Endothelial cell (in vitro differentiated cells): Measurements from ENCODE around the gene MRPL37. TPM values are rescaled to one million over a fixed set of nuclear protein-coding genes. Genes with fewer than 3 reads are reported as not detected.
"Not testable (repeated sequence)": the region's sequence is repeated elsewhere in the genome, so short reads cannot be mapped to it uniquely, and the experiment has no call there.

Experiments used
- DNase-seq: peaks from one replicate; pipeline ENCODE4 v3.0.0; 2021; ENCODE audit warnings: low spot score
- H3K27ac Mint-ChIP-seq: one replicate; pipeline ENCODE4 v1.8.0; 2021; ENCODE audit warnings: mixed read lengths, inconsistent platforms; ENCODE audit not compliant: unreplicated experiment
- H3K27me3 Mint-ChIP-seq: one replicate; pipeline ENCODE4 v1.8.0; 2021; ENCODE audit warnings: mild to moderate bottlenecking, moderate library complexity, mixed read lengths, inconsistent platforms; ENCODE audit not compliant: unreplicated experiment
- H3K36me3 Mint-ChIP-seq: one replicate; pipeline ENCODE4 v1.8.0; 2021; ENCODE audit warnings: mild to moderate bottlenecking, low read depth, mixed read lengths, inconsistent platforms; ENCODE audit not compliant: unreplicated experiment
- H3K4me1 Mint-ChIP-seq: one replicate; pipeline ENCODE4 v1.8.0; 2021; ENCODE audit warnings: mild to moderate bottlenecking, mixed read lengths, inconsistent platforms; ENCODE audit not compliant: unreplicated experiment
- H3K4me3 Mint-ChIP-seq: one replicate; pipeline ENCODE4 v1.8.0; 2021; ENCODE audit warnings: mild to moderate bottlenecking, mixed read lengths, inconsistent platforms; ENCODE audit not compliant: unreplicated experiment
- H3K9me3 Mint-ChIP-seq: one replicate; pipeline ENCODE4 v1.8.0; 2021; ENCODE audit warnings: mixed read lengths, inconsistent platforms; ENCODE audit not compliant: unreplicated experiment
- total RNA-seq: library from RNA; stranded (reverse); fragmentation: NEBNext Ultra II Directional; extraction: Animal tissue kit (Norgen Biotek cat#: 25700); gene quantifications from one replicate; pipeline ENCODE4 v1.2.1, GENCODE V29; 2021; ENCODE audit not compliant: unreplicated experiment
- TF ChIP-seq, protein P1 (sequence below): fragments of 200-600 bp; sonication (generic); IDR thresholded peaks from one replicate; pipeline ENCODE4 v1.5.0; 2021; ENCODE audit warnings: antibody characterized with exemption; ENCODE audit not compliant: unreplicated experiment

Gene MRPL37
- total RNA-seq, 1 donor from 2014 or later, result 63.1 TPM

DNA sequence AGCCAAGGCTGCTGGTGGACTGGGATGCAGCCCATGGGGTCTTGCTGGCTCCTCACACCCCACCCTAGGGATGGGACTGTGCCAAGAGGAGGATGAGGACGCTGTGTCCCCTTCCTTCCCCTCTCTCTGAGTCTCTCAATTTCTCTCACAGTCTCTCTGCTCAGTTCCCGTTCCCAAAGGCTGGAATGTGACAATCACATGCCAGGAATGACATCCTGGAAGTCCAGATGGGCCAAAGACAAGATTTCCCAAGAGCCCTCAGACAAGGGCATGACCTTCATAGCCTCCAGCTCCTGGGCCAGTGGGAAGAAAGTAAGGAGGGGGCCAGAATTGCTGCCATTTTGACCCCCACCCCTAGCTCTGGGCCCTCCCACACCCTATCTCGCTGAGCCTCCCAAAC is 39.6 kb upstream of the MRPL37 start:
- peaks cover 18% of the 10 kb centered on the region for H3K4me1 Mint-ChIP-seq
- peaks cover 4% of the 10 kb centered on the region for H3K36me3 Mint-ChIP-seq
- H3K27me3 Mint-ChIP-seq, result peaks cover 2% of the 10 kb centered on the region
- no peak for DNase-seq
- TF ChIP-seq, protein P1, sequence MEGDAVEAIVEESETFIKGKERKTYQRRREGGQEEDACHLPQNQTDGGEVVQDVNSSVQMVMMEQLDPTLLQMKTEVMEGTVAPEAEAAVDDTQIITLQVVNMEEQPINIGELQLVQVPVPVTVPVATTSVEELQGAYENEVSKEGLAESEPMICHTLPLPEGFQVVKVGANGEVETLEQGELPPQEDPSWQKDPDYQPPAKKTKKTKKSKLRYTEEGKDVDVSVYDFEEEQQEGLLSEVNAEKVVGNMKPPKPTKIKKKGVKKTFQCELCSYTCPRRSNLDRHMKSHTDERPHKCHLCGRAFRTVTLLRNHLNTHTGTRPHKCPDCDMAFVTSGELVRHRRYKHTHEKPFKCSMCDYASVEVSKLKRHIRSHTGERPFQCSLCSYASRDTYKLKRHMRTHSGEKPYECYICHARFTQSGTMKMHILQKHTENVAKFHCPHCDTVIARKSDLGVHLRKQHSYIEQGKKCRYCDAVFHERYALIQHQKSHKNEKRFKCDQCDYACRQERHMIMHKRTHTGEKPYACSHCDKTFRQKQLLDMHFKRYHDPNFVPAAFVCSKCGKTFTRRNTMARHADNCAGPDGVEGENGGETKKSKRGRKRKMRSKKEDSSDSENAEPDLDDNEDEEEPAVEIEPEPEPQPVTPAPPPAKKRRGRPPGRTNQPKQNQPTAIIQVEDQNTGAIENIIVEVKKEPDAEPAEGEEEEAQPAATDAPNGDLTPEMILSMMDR, result no peak
- no peaks in the 10 kb centered on the region for H3K9me3 Mint-ChIP-seq
- H3K4me3 Mint-ChIP-seq, result no peak overlapping the region
- H3K27ac Mint-ChIP-seq, result no peak overlapping the region

DNA sequence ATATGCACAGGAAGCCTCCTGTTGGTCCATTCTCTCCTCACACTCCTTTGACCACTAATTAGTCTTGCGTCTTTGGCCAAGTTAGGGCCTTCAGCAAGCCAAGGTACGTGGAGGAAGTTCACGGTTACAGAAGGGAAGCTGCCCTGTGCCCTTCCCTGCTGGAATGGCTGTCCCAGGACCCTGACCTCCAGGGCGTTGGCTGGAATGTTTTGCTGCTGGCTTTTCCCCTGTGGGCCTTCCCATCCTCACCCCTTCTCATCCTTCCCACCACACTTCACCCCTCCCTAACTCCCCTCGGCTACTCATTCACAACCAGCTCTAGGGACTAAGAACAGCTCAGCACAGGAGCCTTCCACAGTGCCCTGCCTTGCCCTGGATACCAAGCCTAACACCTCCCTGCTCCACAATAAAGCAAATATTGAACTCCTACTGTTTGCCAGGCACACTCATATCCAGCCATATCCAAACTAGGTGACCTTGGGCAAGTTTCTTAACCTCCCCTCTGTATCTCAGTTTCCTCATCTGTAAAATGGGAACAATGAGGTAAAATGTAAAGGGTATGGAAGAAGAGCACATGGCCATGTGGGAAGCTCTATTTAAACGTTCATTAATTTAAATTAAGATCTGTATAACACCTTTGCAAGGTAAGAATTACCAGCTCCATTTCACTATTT is 38.3 kb upstream of the MRPL37 start:
- peaks cover 6% of the 10 kb centered on the region for H3K4me1 Mint-ChIP-seq
- H3K27me3 Mint-ChIP-seq, result peaks cover 2% of the 10 kb centered on the region
- H3K4me3 Mint-ChIP-seq, result no peak overlapping the region
- peaks cover 4% of the 10 kb centered on the region for H3K36me3 Mint-ChIP-seq
- TF ChIP-seq, protein P1, result no peak
- H3K9me3 Mint-ChIP-seq, result no peaks in the 10 kb centered on the region
- no peak overlapping the region for H3K27ac Mint-ChIP-seq
- DNase-seq, result no peak

DNA sequence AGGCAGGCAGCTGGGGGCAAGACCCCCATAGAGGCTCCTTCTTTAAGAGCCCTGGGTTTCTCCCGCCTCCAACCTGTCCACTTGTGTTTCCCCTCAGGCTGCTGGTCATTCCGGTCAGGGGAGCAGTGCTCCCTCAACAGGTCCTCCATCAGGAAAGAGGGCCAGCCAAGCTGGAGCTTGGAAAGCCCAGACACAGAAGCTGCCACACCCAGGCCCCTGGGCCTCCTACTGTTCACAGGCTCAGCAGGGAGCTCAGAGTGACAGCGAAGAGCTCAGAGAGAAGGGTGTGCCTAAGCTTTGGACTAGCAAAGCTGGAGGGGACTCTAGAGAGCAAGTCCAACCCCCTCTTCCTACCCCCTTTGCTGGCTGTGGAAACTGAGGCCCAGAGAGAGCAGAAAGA is 36.9 kb upstream of the MRPL37 start:
- Mint-ChIP-seq H3K27ac (no peak overlapping the region), H3K9me3 (no peaks in the 10 kb centered on the region), H3K4me3 (no peak overlapping the region), H3K4me1 (peaks cover 6% of the 10 kb centered on the region), H3K27me3 (peaks cover 2% of the 10 kb centered on the region), H3K36me3 (no peaks in the 10 kb centered on the region)
- no peak for DNase-seq
- TF ChIP-seq, protein P1, result no peak

DNA sequence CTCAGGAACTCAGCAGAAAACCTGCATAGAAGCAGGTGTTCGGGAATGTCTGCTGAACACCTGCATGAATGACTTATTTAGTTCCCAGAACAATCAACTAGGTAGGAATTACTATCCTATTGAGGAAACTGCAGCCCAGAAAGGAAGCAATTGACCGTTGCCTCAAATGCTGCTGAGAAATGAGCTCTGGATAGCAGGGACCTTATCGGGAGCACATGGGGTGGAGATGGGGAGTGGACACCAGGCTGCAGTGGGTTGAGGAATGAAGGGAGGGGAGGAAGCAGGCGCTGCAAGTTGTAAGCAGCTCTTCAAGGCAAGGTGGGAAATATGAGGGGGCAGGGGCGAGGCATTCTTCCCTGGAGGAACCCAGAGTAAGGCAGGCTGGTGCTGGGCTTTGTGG is 36.4 kb upstream of the MRPL37 start:
- no peak overlapping the region for H3K4me3 Mint-ChIP-seq
- no peak for DNase-seq
- peaks cover 2% of the 10 kb centered on the region for H3K27me3 Mint-ChIP-seq
- H3K4me1 Mint-ChIP-seq, result peaks cover 6% of the 10 kb centered on the region
- no peak overlapping the region for H3K27ac Mint-ChIP-seq
- H3K9me3 Mint-ChIP-seq, result no peaks in the 10 kb centered on the region
- no peaks in the 10 kb centered on the region for H3K36me3 Mint-ChIP-seq
- TF ChIP-seq, protein P1, result no peak

DNA sequence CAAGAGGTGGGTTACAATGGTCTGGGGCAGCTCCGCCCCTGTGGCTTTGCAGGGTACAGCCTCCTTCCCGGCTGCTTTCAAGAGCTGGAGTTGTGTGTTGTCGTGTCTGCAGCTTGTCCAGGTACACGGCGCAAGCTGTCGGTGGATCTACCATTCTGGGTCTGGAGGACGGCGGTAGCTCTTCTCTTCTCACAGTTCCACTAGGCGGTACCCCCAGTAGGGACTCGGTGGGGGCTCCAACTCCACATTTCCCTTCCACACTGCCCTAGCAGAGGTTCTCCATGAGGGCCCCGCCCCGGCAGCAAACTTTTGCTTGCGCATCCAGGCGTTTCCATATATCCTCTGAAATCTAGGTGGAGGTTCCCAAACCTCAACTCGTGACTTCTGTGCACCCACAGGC is 34.8 kb upstream of the MRPL37 start:
- Mint-ChIP-seq H3K9me3 (no peaks in the 10 kb centered on the region), H3K4me3 (no peak overlapping the region), H3K27ac (no peak overlapping the region), H3K4me1 (peaks cover 6% of the 10 kb centered on the region), H3K27me3 (peaks cover 2% of the 10 kb centered on the region), H3K36me3 (no peaks in the 10 kb centered on the region)
- no peak for DNase-seq
- TF ChIP-seq, protein P1, result no peak

DNA sequence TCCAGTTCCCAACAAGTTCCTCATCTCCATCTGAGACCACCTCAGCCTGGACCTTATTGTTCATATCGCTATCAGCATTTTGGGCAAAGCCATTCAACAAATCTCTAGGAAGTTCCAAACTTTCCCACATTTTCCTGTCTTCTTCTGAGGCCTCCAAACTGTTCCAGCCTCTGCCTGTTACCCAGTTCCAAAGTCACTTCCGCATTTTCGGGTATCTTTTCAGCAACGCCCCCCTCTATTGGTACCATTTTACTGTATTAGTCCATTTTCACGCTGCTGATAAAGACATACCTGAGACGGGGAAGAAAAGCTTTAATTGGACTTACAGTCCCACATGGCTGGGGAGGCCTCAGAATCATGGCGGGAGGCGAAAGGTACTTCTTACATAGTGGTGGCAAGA is 33.6 kb upstream of the MRPL37 start:
- H3K36me3 Mint-ChIP-seq, H3K27ac Mint-ChIP-seq, DNase-seq, H3K27me3 Mint-ChIP-seq, H3K9me3 Mint-ChIP-seq, H3K4me3 Mint-ChIP-seq: not testable (repeated sequence)
- peaks cover 12% of the 10 kb centered on the region for H3K4me1 Mint-ChIP-seq
